HepG2 (cell line): ENCODE measurements around the gene WBP2NL. TPM values are rescaled to one million over a fixed set of nuclear protein-coding genes. Genes with fewer than 3 reads are reported as not detected.

Source experiments
- ATAC-seq: fragments of 200-7000 bp; cut with Tn5 transposase; 3 replicates; pipeline ENCODE4 v1.9.1; 2020; ENCODE audit warnings: mild to moderate bottlenecking, moderate library complexity
- BruUV-seq: library from RNA; stranded (reverse); fragments of 400-500 nt; replicated peaks from 2 replicates; lab custom pipeline; 2021; lab: Mats Ljungman, UMichigan
- CTCF ChIA-PET: fragments of 300-600 bp; formaldehyde crosslinking; extraction: SDS; loops from one replicate; lab custom pipeline; 2021; ENCODE audit warnings: low total read pairs, inconsistent platforms, low intra/inter-chr PET ratio; lab: Yijun Ruan, JAX
- POLR2A ChIA-PET: fragments of 350-600 bp; sonication (Branson Sonifier 250); formaldehyde crosslinking; loops from one replicate; lab custom pipeline; 2020; ENCODE audit warnings: antibody characterized with exemption, inconsistent platforms; lab: Yijun Ruan, JAX
- DNase-seq: peaks from one replicate; pipeline ENCODE4 v3.0.0-alpha.2; 2015; ENCODE audit warnings: low spot score
- FAIRE-seq: peaks from 3 replicates; lab custom pipeline; 2011; peaks lifted over from hg19 to GRCh38; lab: Jason Lieb, UNC
- H2AFZ ChIP-seq: one replicate; pipeline ENCODE4 v1.6.1; 2011; ENCODE audit warnings: low read length, inconsistent platforms
- H3K27ac ChIP-seq: fragments of 300-600 bp; 3 replicates; pipeline ENCODE4 v1.8.0; 2011; ENCODE audit warnings: mixed run types, mild to moderate bottlenecking, mixed read lengths, low read length, inconsistent platforms; ENCODE audit not compliant: insufficient read depth; ENCODE audit errors: extremely low read length
- H3K27me3 ChIP-seq, 2 experiments: fragments of 200-600 bp in 1 of 2; 2 replicates in 1 of 2; 3 replicates in 1 of 2; pipeline versions ENCODE4 v1.6.0 to v1.8.0; 2011; ENCODE audit warnings: low read length in 2 of 2, mild to moderate bottlenecking in 2 of 2, moderate library complexity in 2 of 2, inconsistent platforms in 1 of 2; ENCODE audit not compliant: insufficient read depth in 2 of 2, control insufficient read depth in 1 of 2
- H3K36me3 ChIP-seq, 2 experiments: fragments of 200-600 bp in 1 of 2; replicated peaks in 1 of 2; 2 replicates in 1 of 2; 3 replicates in 1 of 2; pipeline versions ENCODE4 v1.5.1 to v1.8.0; 2011; ENCODE audit warnings: low read length in 2 of 2, inconsistent platforms in 1 of 2; ENCODE audit not compliant: insufficient read depth in 2 of 2, control insufficient read depth in 1 of 2
- H3K4me1 ChIP-seq: 2 replicates; pipeline ENCODE4 v1.5.1; 2012; ENCODE audit warnings: low read length, inconsistent platforms; ENCODE audit not compliant: insufficient read depth
- H3K4me2 ChIP-seq: 2 replicates; pipeline ENCODE4 v1.6.0; 2011; ENCODE audit warnings: low read depth, low read length, inconsistent platforms
- H3K4me3 ChIP-seq, 3 experiments: fragments of 200-600 bp in 1 of 3; sonication (generic), shearing (Covaris generic) in 1 of 3; replicated peaks in 1 of 3; 2 replicates each; pipeline ENCODE4 v1.5.1; 2011 to 2016; ENCODE audit warnings: low read length in 3 of 3, inconsistent platforms in 2 of 3, low read depth in 2 of 3, mild to moderate bottlenecking in 2 of 3, control low read depth in 1 of 3, mixed read lengths in 1 of 3; ENCODE audit not compliant: insufficient read depth in 1 of 3
- H3K79me2 ChIP-seq: one replicate; pipeline ENCODE4 v1.6.1; 2011; ENCODE audit warnings: low read length, inconsistent platforms; ENCODE audit not compliant: insufficient read depth
- H3K9ac ChIP-seq: 2 replicates; pipeline ENCODE4 v1.6.0; 2011; ENCODE audit warnings: mild to moderate bottlenecking, low read depth, low read length, inconsistent platforms; ENCODE audit not compliant: insufficient read depth
- H3K9me3 ChIP-seq: 2 replicates; pipeline ENCODE4 v1.5.1; 2012; ENCODE audit warnings: mild to moderate bottlenecking, low read length
- H4K20me1 ChIP-seq: 2 replicates; pipeline ENCODE4 v1.6.0; 2011; ENCODE audit warnings: inconsistent platforms, mild to moderate bottlenecking, low read length, moderate library complexity; ENCODE audit not compliant: insufficient read depth
- ATF4 ChIP-seq, 2 experiments: fragments of 450-650 bp in 1 of 2; sonication (generic) in 1 of 2; formaldehyde crosslinking; IDR thresholded peaks; 2 replicates each; pipeline versions ENCODE4 v1.5.0 to v1.8.0; 2020 to 2022; ENCODE audit warnings: mild to moderate bottlenecking in 1 of 2, missing genetic modification reagents in 1 of 2
- BORCS8-MEF2B ChIP-seq: sonication (generic); formaldehyde crosslinking; IDR thresholded peaks from 2 replicates; pipeline ENCODE4 v1.8.0; 2022; ENCODE audit warnings: mild to moderate bottlenecking, missing genetic modification reagents
- ERF ChIP-seq: IDR thresholded peaks from 2 replicates; pipeline ENCODE4 v1.6.1; 2018; ENCODE audit warnings: missing biosample characterization, missing genetic modification reagents
- HNF4A ChIP-seq: sonication (generic); formaldehyde crosslinking; IDR thresholded peaks from 2 replicates; pipeline ENCODE4 v1.4.0; 2020; ENCODE audit warnings: missing genetic modification reagents
- HNRNPL ChIP-seq: fragments of 200-400 bp; formaldehyde crosslinking; IDR thresholded peaks from 2 replicates; pipeline ENCODE4 v1.6.1; 2017; ENCODE audit warnings: mild to moderate bottlenecking, low read depth, low read length
- HOXA9 ChIP-seq: sonication (generic); formaldehyde crosslinking; IDR thresholded peaks from 2 replicates; pipeline ENCODE4 v1.8.1; 2022; ENCODE audit warnings: missing genetic modification reagents, mild to moderate bottlenecking, moderate library complexity, borderline replicate concordance
- MZF1 ChIP-seq: sonication (generic); formaldehyde crosslinking; IDR thresholded peaks from 2 replicates; pipeline ENCODE4 v1.8.1; 2023; ENCODE audit warnings: mild to moderate bottlenecking, missing genetic modification reagents, borderline replicate concordance
- NAIF1 ChIP-seq: sonication (generic); formaldehyde crosslinking; IDR thresholded peaks from 2 replicates; pipeline ENCODE4 v1.5.0; 2020; ENCODE audit warnings: mild to moderate bottlenecking, missing genetic modification reagents, borderline replicate concordance
- REXO4 ChIP-seq: sonication (generic); formaldehyde crosslinking; IDR thresholded peaks from 2 replicates; pipeline ENCODE4 v1.8.0; 2022; ENCODE audit warnings: missing genetic modification reagents, mild to moderate bottlenecking, borderline replicate concordance
- RFX1 ChIP-seq: fragments of 450-650 bp; IDR thresholded peaks from 2 replicates; pipeline ENCODE4 v1.6.1; 2017
- RFX3 ChIP-seq: IDR thresholded peaks from 2 replicates; pipeline ENCODE4 v1.6.1; 2016; ENCODE audit warnings: missing biosample characterization, missing genetic modification reagents
- SIN3A ChIP-seq: IDR thresholded peaks from 2 replicates; pipeline ENCODE4 v1.6.1; 2011; ENCODE audit warnings: low read depth, mild to moderate bottlenecking, control low read depth, low read length, borderline replicate concordance
- ZKSCAN5 ChIP-seq: sonication (generic); formaldehyde crosslinking; IDR thresholded peaks from 2 replicates; pipeline ENCODE4 v1.5.1; 2020; ENCODE audit warnings: mild to moderate bottlenecking, missing genetic modification reagents
- WGBS: methylation state at CpG from one replicate; pipeline ENCODE4 v1.1.6; 2017; ENCODE audit warnings: low lambda C conversion rate; 5-methylcytosine and 5-hydroxymethylcytosine counted together
- in situ Hi-C: cut with HindIII; loops from 2 replicates; pipeline ENCODE4 v1.10.0; 2017; ENCODE audit warnings: low pct_unique_long_range_greater_than_20kb; ENCODE audit not compliant: extremely low pct_ligation_motif_present
- intact Hi-C: fragments of 100-400 bp; cut with micrococcal nuclease; formaldehyde crosslinking; loops from one replicate; pipeline ENCODE4 v1.10.0; 2022; ENCODE audit not compliant: unreplicated experiment
- polyA plus RNA-seq, 8 experiments: library from polyadenylated mRNA; depleted of rRNA in 3 of 8; stranded (reverse) in 7 of 8; unstranded in 1 of 8; fragments of >200 nt; fragmentation: Illumina TruSeq in 4 of 8; extraction: Trizol in 4 of 8; gene quantifications; 2 replicates each; pipeline versions ENCODE4 v1.2.1 to v1.2.3, GENCODE V29; 2011 to 2016; ENCODE audit warnings: low read depth in 4 of 8, missing spikeins in 1 of 8, mixed read lengths in 1 of 8; ENCODE audit not compliant: insufficient read depth in 1 of 8
- total RNA-seq, 5 experiments: library from RNA; depleted of rRNA; stranded (reverse); fragments of >200 nt; fragmentation: Illumina TruSeq; extraction: Trizol; gene quantifications; 2 replicates each; pipeline ENCODE4 v1.2.3, GENCODE V29; 2016; ENCODE audit warnings: low read depth in 1 of 5

The WBP2NL gene
- total and polyA plus RNA-seq, 2 of the 13 experiments (the other 11 are each of a cell fraction or from before 2014, with no cell fraction given) = not detected

GRCh38 chr22:41949297-41949965, 49.2 kb upstream of the WBP2NL start (continued):
- no peak for TF ChIP-seq ERF (CRISPR knock-in tag)
- TF ChIP-seq SIN3A = no peak
- peak; percentile 98 for TF ChIP-seq ZKSCAN5 (CRISPR knock-in tag)
- no peak for TF ChIP-seq BORCS8-MEF2B
- TF ChIP-seq ATF4 (CRISPR knock-in tag; IDR thresholded peaks at IDR 0.05) = no peak
- TF ChIP-seq HNF4A (CRISPR knock-in tag) = peak; percentile 31; the same call in 1 of the 2 replicates
- no peak for TF ChIP-seq REXO4 (CRISPR knock-in tag)
- no peak for TF ChIP-seq NAIF1
- no peak for TF ChIP-seq HOXA9
- TF ChIP-seq, all 625 proteins: peak for 7

GRCh38 chr22:41951898-41952474, 46.6 kb upstream of the WBP2NL start, which contains the start of gene SMIM45:
TSS of gene SMIM45 (plus strand) at chr22:41952150.
- no TSS peak for BruUV-seq
- POLR2A ChIA-PET = no interaction called here

More at GRCh38 chr22:41951898-41952474, 46.6 kb upstream of the WBP2NL start, which contains the start of gene SMIM45:
- Histone ChIP-seq H3K27me3 (no peaks in the 10 kb centered on the region), H3K9me3 (no peaks in the 10 kb centered on the region), H3K27ac (no peak within 1 kb of the TSS), H3K4me2 (peak within 1 kb of the TSS; percentile 45), H3K9ac (no peak within 1 kb of the TSS), H3K79me2 (no peaks in the 10 kb centered on the region), H3K36me3 (no peaks in the 10 kb centered on the region), H4K20me1 (no peaks in the 10 kb centered on the region), H2AFZ (no peak within 1 kb of the TSS), H3K4me3 (no peak within 1 kb of the TSS), H3K4me1 (peaks cover 43% of the 10 kb centered on the region)
- in situ Hi-C loops = loop anchor here (25.0 kb wide), 1 partner anchor 485 kb away; the partner anchor contains the start of gene NFAM1
- DNase-seq (no peak), FAIRE-seq (no peak), ATAC-seq (no peak)
- TF ChIP-seq HNRNPL (0 out of 2 replicates have a peak, but pooled peaks have one; percentile 19), RFX3 (0 out of 2 replicates have a peak, but pooled peaks have one; percentile 32), RFX1 (peak; percentile 24; the same call in 1 of the 2 replicates), MZF1 (CRISPR knock-in tag) (no peak)
- CTCF ChIA-PET = interaction anchor here (1.5 kb wide), 1 partner anchor 163 kb away, joined by 5 read pairs; no protein-coding TSS in a partner anchor
- intact Hi-C loops = loop anchor here (5.0 kb wide), 1 partner anchor 160 kb away; no protein-coding TSS in a partner anchor
- WGBS = 79% methylated on average over 9 of the region's 16 CpGs
